ENCODE results near the gene ASPN.

- TF ChIP-seq CTCF (conservative IDR thresholded peaks at IDR 0.05; ENCODE audit: low read depth, low read length) (no peak), EZH2 (IDR thresholded peaks at IDR 0.05; ENCODE audit: borderline replicate concordance, low read depth, low read length, poor library complexity, severe bottlenecking) (no peak)
These were observed 25.2 kb upstream of the ASPN start for GRCh38 chr9:92507496-92507895.

All from A673 (cell line).